ENCODE data around the gene FHIT.
A peak's percentile ranks its signal among the peaks of the same experiment; 100 is the strongest.
"Not testable (repeated sequence)": the region's sequence is repeated elsewhere in the genome, so short reads cannot be mapped to it uniquely, and the experiment has no call there.

Gene FHIT

GRCh38 chr3:61227799-61228198 is 23.5 kb downstream of the FHIT start:
- no peak for DNase-seq (ENCODE audit: low read depth in 2 of 3, low spot score in 1 of 3)

- DNase-seq (ENCODE audit: low read depth in 2 of 3, low spot score in 1 of 3): no peak
These were observed 25.0 kb downstream of the FHIT start for GRCh38 chr3:61226166-61226686.

DNA sequence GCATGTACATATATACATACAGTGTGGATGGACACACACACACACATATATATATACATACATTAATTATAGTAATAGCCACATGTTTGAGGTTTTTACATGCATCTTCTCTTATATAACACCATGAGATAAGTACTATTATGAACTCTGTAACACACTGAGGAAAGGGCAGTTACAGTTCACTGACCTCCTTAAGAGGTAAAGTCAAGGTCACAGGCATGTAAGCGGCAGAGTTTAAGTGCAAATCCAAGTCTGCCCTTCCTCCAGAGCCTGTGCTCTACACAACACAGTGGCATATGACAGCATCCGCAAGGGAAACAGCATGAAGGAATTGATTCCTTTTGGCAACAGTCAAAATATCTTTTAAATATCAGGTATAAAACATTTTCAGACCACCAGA is 26.4 kb downstream of the FHIT start:
- DNase-seq (ENCODE audit: low read depth in 2 of 3, low spot score in 1 of 3): no peak

DNA sequence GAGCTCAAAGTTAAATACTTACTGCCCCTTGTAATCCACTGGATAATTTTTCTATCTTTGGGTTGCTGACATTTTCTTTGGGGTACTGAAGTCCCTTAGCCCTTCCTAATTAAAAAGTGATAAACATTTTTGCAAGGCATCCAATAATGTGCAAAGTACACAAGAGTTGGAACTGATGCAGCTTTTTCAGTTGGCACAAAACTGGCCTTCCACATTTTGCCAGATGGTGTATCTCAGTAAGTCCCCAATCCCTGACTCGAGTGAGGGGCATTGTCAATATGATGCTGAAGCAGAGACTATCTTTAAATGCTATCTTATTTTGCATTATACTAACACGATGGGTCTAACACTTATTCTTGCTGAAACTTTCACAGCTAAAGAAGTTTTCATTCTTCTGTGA is 27.8 kb downstream of the FHIT start:
- DNase-seq (ENCODE audit: low read depth in 2 of 3, low spot score in 1 of 3): no peak

DNA sequence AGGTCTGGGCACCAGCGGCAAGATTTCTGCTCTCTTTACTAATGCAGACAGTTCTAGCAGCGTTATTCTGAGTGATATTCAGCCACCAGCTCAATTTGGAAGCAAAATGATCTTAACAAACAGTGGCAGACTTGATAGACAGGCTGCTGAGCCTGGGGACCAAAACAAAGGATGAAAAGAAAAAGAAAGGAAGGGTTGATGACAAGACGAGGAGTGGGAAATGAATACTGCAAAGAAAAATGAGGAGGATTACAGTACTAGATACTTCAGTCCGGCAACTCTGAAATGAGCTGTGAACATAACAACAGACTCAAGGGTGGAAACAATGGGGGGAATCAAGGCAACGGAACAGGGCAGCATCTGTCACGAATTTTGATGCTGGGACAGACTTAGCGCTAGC is 28.8 kb downstream of the FHIT start:
- DNase-seq (ENCODE audit: low read depth in 2 of 3, low spot score in 1 of 3): no peak

DNA sequence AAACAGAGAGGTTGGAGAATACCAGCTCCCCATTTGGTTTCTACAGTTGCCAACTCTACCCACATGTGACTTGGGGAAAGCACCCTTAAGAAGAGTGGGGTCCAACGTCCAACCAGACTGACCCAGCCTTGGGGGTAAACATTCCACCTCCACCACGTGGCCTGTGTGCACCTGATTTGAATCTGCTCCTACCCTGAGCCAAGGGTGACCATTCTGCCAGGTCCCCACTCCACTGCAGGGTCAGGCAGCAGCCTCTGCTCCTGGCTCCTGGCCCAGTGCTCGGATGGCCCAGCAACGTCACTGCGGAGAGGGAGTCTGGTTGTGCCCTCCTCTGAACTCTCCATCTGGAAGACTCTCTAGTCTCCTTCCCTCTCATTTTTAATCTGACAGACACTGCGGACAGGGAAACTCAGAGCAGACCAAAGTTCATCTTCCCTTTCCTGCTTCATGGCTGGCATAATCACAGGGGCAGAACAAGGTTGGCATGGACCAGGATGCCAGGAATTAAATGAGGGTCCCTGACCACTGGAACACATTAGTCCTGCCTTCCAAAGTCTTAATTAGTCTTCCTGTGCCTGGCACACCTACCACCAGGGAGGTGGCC is 29.4 kb downstream of the FHIT start:
- no peak for DNase-seq (ENCODE audit: low read depth in 2 of 3, low spot score in 1 of 3)

DNA sequence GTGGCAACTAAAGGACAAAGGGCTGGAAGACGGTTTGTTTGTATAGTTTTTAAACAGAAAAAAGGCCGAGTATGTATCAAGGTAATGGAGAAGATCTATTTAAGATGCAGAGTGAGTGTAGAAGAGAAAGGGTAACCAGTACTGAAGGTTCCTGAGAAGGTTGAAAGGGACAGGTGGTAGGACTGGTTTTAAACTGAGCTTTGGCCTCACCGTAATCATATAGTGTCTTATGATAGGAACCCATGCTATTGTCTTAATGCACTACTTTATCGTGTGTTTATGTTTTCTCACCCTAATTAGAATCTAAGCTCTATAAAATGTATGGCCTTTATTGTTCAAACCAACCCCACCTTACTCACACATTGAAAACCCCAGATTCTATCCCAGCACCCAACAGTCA is 32.7 kb downstream of the FHIT start:
- DNase-seq (ENCODE audit: low read depth in 2 of 3, low spot score in 1 of 3): no peak

DNA sequence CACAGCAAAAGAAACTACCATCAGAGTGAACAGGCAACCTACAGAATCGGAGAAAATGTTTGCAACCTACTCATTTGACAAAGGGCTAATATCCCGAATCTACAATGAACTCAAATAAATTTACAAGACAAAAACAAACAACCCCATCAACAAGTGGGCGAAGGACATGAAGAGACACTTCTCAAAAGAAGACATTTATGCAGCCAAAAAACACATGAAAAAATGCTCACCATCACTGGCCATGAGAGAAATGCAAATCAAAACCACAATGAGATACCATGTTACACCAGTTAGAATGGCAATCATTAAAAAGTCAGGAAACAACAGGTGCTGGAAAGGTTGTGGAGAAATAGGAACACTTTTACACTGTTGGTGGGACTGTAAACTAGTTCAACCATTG is 35.1 kb downstream of the FHIT start:
- not testable (repeated sequence) for DNase-seq (ENCODE audit: low read depth in 2 of 3, low spot score in 1 of 3)

GRCh38 chr3:61202086-61202485 is 49.2 kb downstream of the FHIT start:
- DNase-seq (ENCODE audit: low read depth in 2 of 3, low spot score in 1 of 3): no peak

GRCh38 chr3:61201071-61201470 is 50.2 kb downstream of the FHIT start:
- DNase-seq (ENCODE audit: low read depth in 2 of 3, low spot score in 1 of 3): no peak

- DNase-seq (ENCODE audit: low read depth in 2 of 3, low spot score in 1 of 3): no peak
These were observed 51.0 kb downstream of the FHIT start for GRCh38 chr3:61200270-61200669.

DNA sequence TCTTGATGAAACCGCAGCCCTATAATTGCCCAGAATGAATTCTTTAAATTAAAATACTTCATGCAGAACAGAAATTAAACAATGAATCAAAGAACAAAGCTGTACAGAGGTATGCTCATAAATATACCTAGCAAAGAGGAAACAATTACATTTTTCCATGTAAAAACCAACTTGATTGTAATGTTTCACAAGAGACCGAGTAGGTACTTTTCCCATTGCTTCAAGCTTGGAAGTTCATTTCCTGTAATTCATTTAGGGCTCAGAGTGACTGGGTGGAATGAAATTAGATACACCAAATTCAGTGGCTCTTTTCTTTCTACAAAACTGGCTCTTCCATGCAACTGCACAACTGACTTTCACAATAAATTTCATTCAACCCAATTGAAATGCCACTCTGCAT is 51.4 kb downstream of the FHIT start:
- DNase-seq (ENCODE audit: low read depth in 2 of 3, low spot score in 1 of 3): no peak

DNA sequence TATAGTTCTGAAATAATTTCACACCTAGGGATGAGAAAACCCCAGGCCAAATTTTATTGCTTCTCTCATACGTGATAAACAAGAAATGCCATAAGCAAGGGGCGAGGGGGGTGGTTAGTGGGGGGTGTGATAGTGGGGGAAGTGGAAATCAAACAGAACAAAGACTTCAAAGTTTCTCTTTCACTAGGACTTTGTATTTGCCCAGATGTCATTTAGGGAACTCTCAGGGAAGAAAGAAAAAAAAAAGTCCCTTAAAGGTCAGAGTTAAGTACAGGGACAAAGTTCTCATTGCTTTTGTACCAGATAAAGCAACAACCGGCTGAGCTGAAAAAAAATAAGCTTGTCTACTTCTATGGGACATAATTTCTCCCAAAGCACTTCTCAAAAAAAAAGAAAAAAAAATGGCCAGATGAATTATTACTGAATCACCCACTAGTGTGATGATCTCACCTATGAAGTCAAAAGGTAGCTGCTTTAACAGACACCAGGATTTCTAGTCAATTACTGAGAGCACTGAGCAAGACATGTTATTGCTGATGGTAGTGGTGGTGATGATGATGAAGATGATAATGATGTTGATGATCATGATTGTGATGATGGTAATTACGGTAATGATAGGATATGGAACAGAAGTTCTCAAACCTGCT is 56.2 kb downstream of the FHIT start:
- DNase-seq (ENCODE audit: low read depth in 2 of 3, low spot score in 1 of 3): no peak

- DNase-seq (ENCODE audit: low read depth in 2 of 3, low spot score in 1 of 3): no peak
These were observed 59.0 kb downstream of the FHIT start for GRCh38 chr3:61192222-61192621.

DNA sequence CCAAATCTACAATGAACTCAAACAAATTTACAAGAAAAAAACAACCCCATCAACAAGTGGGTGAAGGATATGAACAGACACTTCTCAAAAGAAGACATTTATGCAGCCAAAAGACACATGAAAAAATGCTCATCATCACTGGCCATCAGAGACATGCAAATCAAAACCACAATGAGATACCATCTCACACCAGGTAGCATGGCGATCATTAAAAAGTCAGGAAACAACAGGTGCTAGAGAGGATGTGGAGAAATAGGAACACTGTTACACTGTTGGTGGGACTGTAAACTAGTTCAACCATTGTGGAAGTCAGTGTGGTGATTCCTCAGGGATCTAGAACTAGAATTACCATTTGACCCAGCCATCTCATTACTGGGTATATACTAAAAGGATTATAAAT is 61.0 kb downstream of the FHIT start:
- not testable (repeated sequence) for DNase-seq (ENCODE audit: low read depth in 2 of 3, low spot score in 1 of 3)

DNA sequence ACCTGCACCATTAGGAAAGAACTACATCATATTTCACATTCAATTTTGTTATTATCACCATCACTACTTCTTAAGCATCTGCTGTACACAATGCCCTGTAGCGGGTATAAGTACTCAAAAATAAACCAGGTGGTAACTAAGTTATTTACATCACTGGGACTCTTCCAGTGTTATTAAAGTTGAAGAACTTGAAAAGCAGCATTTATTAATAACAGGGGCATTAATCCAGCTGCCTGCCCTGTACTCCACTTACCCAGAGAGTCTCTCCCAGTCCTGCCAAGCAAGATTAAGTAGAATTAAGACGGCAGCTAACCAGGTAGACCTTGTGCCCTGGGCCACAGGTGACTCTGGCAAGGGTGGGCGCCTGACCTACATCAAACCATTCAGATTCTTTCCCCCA is 65.2 kb downstream of the FHIT start:
- DNase-seq (ENCODE audit: low read depth in 2 of 3, low spot score in 1 of 3): no peak

DNA sequence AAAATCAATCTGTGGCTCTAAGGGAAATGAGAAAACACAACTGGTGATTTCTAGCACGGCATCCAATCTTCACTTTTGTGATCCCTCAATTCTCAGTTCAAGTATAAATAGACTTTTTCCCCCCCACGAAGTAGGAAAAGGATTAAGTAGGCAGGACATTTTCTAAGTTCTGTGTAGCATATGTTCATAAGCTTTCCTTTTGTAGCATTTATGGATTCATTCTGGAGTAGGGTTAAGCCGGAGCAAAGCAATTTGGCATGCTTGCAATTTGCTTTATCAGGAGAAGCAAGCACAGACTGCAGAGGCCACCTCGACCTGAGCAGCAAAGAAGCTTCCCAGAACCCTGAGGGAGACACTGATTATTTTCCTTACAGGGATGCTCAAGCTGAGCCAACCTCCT is 66.3 kb downstream of the FHIT start:
- DNase-seq (ENCODE audit: low read depth in 2 of 3, low spot score in 1 of 3): no peak

- DNase-seq (ENCODE audit: low read depth in 2 of 3, low spot score in 1 of 3): no peak
These were observed 68.6 kb downstream of the FHIT start for GRCh38 chr3:61182662-61183061.

GRCh38 chr3:61181874-61182273 is 69.4 kb downstream of the FHIT start:
- peak in 1 of 3 donors; percentile 1 for DNase-seq (ENCODE audit: low read depth in 2 of 3, low spot score in 1 of 3)

- no peak for DNase-seq (ENCODE audit: low read depth in 2 of 3, low spot score in 1 of 3)
These were observed 71.0 kb downstream of the FHIT start for GRCh38 chr3:61180206-61180605.

DNA sequence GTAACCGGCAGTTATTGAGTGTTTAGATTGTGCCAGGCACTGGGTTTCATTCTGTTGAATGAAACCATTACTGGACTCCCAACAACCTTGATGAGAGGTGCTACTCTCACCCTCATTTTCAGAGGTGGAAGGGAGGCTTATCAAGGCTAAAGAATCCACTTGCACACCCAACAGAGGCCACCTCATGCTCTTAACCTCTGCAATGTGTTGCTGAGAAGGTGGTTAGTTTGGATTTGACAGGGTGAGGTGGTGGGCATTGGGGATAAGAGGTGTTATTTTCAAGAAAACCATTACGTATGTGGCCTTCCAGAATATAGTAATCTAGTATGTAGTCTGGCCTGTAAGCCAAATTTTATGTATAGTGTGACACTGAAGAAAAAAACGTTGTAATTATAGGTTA is 73.1 kb downstream of the FHIT start:
- DNase-seq (ENCODE audit: low read depth in 2 of 3, low spot score in 1 of 3): no peak

GRCh38 chr3:61177450-61177849 is 73.8 kb downstream of the FHIT start:
- no peak for DNase-seq (ENCODE audit: low read depth in 2 of 3, low spot score in 1 of 3)

DNA sequence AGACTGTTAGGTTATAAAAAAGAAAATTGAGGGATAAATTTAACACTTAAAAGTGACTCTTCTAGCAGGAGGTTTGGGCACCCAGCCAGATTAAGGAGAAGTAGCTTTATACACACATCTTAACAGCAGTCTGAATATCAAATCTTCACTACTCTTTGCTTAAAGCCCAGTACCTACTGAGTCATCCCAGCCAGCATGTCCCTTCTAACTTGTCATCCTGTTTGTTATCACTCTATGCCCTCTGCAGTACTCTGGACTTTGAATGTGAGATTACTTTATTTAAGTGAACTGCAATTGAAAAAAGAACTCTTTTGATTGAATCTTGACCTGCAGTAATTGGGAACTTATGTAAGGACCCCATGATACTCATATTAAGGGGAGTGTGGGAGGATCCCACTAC is 77.6 kb downstream of the FHIT start:
- no peak for DNase-seq (ENCODE audit: low read depth in 2 of 3, low spot score in 1 of 3)

Measured in stimulated activated CD4-positive, alpha-beta T cell treated with anti-CD3 and anti-CD28 coated beads, Interleukin-12 subunit alpha, Interleukin-12 subunit beta, amount 100 ng/mL, for 48 hours (primary cell).